GM12878 (cell line): ENCODE measurements around the gene TRIM7.

ENCODE experiments used
- CREB1 ChIP-seq: IDR thresholded peaks from 2 replicates; pipeline ENCODE4 v1.6.1; 2012; ENCODE audit warnings: low read depth, mild to moderate bottlenecking, inconsistent platforms
- POLR2A ChIP-seq: IDR thresholded peaks from 2 replicates; pipeline ENCODE4 v1.6.1; 2011; ENCODE audit warnings: low read depth, mild to moderate bottlenecking, low read length
- POLR2AphosphoS5 ChIP-seq: IDR thresholded peaks from 2 replicates; pipeline ENCODE4 v1.6.1; 2011; ENCODE audit warnings: mild to moderate bottlenecking, low read length, inconsistent platforms
- RFX5 ChIP-seq: IDR thresholded peaks from 2 replicates; pipeline ENCODE4 v1.6.1; 2011; ENCODE audit warnings: low read depth, low read length, improper control_type of control experiment
- SMC3 ChIP-seq: IDR thresholded peaks from 2 replicates; pipeline ENCODE4 v1.6.1; 2011; ENCODE audit warnings: low read length, improper control_type of control experiment, borderline replicate concordance
- SREBF2 ChIP-seq: IDR thresholded peaks from 2 replicates; pipeline ENCODE4 v1.6.1; 2012; ENCODE audit warnings: mild to moderate bottlenecking, low read length
- TAF1 ChIP-seq: IDR thresholded peaks from 2 replicates; pipeline ENCODE4 v1.6.1; 2011; ENCODE audit warnings: mild to moderate bottlenecking, low read depth, low read length, borderline replicate concordance
- ZBED1 ChIP-seq: IDR thresholded peaks from 2 replicates; pipeline ENCODE4 v1.6.1; 2016; ENCODE audit warnings: borderline replicate concordance
- ZNF24 ChIP-seq: fragments of 450-650 bp; IDR thresholded peaks from 2 replicates; pipeline ENCODE4 v1.6.1; 2017; ENCODE audit warnings: antibody characterized with exemption, mild to moderate bottlenecking
- TF ChIP-seq, protein P1 (sequence below), 3 experiments: IDR thresholded peaks in 2 of 3; conservative IDR thresholded peaks in 1 of 3; 2 replicates each; pipeline ENCODE4 v1.5.1; 2011; ENCODE audit warnings: low read depth in 3 of 3, low read length in 3 of 3, mild to moderate bottlenecking in 3 of 3, control low read depth in 2 of 3, moderate library complexity in 2 of 3, inconsistent platforms in 1 of 3, mixed read lengths in 1 of 3; ENCODE audit not compliant: control insufficient read depth in 2 of 3, insufficient read depth in 1 of 3; ENCODE audit errors: extremely low read depth in 1 of 3
- TF ChIP-seq, protein P2 (sequence below): IDR thresholded peaks from 2 replicates; pipeline ENCODE4 v1.6.1; 2011; ENCODE audit warnings: low read depth, mild to moderate bottlenecking, low read length, moderate library complexity, borderline replicate concordance; ENCODE audit errors: extremely low read depth

- TF ChIP-seq POLR2AphosphoS5 (no peak), SMC3 (no peak), TAF1 (no peak), RFX5 (no peak), ZBED1 (no peak), POLR2A (no peak), SREBF2 (peak; percentile 84), ZNF24 (peak; percentile 95), CREB1 (peak; percentile 71)
- TF ChIP-seq, protein P1, sequence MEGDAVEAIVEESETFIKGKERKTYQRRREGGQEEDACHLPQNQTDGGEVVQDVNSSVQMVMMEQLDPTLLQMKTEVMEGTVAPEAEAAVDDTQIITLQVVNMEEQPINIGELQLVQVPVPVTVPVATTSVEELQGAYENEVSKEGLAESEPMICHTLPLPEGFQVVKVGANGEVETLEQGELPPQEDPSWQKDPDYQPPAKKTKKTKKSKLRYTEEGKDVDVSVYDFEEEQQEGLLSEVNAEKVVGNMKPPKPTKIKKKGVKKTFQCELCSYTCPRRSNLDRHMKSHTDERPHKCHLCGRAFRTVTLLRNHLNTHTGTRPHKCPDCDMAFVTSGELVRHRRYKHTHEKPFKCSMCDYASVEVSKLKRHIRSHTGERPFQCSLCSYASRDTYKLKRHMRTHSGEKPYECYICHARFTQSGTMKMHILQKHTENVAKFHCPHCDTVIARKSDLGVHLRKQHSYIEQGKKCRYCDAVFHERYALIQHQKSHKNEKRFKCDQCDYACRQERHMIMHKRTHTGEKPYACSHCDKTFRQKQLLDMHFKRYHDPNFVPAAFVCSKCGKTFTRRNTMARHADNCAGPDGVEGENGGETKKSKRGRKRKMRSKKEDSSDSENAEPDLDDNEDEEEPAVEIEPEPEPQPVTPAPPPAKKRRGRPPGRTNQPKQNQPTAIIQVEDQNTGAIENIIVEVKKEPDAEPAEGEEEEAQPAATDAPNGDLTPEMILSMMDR (IDR thresholded peaks at IDR 0.05 in 2 of 3, conservative IDR thresholded peaks at IDR 0.05 in 1 of 3; ENCODE audit: control insufficient read depth in 2 of 3, extremely low read depth in 1 of 3, insufficient read depth in 1 of 3, low read depth in 3 of 3, low read length in 3 of 3), result no peak
- TF ChIP-seq, protein P2, sequence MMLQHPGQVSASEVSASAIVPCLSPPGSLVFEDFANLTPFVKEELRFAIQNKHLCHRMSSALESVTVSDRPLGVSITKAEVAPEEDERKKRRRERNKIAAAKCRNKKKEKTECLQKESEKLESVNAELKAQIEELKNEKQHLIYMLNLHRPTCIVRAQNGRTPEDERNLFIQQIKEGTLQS, result no peak
These were observed 31.3 kb downstream of the TRIM7 start for GRCh38 chr5:181173420-181174342.
